Measurements from ENCODE around the gene UCP1. TPM values are rescaled to one million over a fixed set of nuclear protein-coding genes. Genes with fewer than 3 reads are reported as not detected.

UCP1 gene
- total RNA-seq, 3 donors from 2014 or later (not counting 1 experiment from before 2014, with no cell fraction given), result not detected

GRCh38 chr4:140579278-140579677, 10.5 kb upstream of the UCP1 start:
- Histone ChIP-seq H3K9me3 (ENCODE audit: control insufficient read depth, insufficient read depth, low read length) (no peaks in the 10 kb centered on the region), H3K27me3 (ENCODE audit: control insufficient read depth, insufficient read depth, low read length) (peaks cover 7% of the 10 kb centered on the region), H3K27ac (ENCODE audit: low read length) (no peak overlapping the region), H3K4me3 (ENCODE audit: low read length) (no peak overlapping the region), H3K36me3 (ENCODE audit: control insufficient read depth, insufficient read depth, low read length) (no peaks in the 10 kb centered on the region), H3K4me1 (ENCODE audit: control insufficient read depth, insufficient read depth, low read length) (no peaks in the 10 kb centered on the region)
- Mint-ChIP-seq H3K27me3 (ENCODE audit: low read depth in 2 of 2) (peaks cover 27 to 46% of the 10 kb centered on the region in 2 donors), H3K4me1 (no peaks in the 10 kb centered on the region), H3K27ac (no peak overlapping the region), H3K4me3 (no peak overlapping the region), H3K9me3 (no peaks in the 10 kb centered on the region), H3K36me3 (no peaks in the 10 kb centered on the region)
- intact Hi-C loops (cut with micrococcal nuclease), result no loop called here
- 24% methylated on average over 27 of the region's 27 CpGs for WGBS (ENCODE audit: insufficient coverage)
- DNase-seq (no peak), ATAC-seq (no peak)
- TF ChIP-seq CTCF (IDR thresholded peaks at IDR 0.05), result no peak

- Histone ChIP-seq H3K4me3 (ENCODE audit: low read length) (no peak overlapping the region), H3K9me3 (ENCODE audit: control insufficient read depth, insufficient read depth, low read length) (no peaks in the 10 kb centered on the region), H3K27ac (ENCODE audit: low read length) (no peak overlapping the region), H3K27me3 (ENCODE audit: control insufficient read depth, insufficient read depth, low read length) (peaks cover 16% of the 10 kb centered on the region), H3K36me3 (ENCODE audit: control insufficient read depth, insufficient read depth, low read length) (no peaks in the 10 kb centered on the region), H3K4me1 (ENCODE audit: control insufficient read depth, insufficient read depth, low read length) (no peaks in the 10 kb centered on the region)
- H3K27me3 Mint-ChIP-seq (ENCODE audit: low read depth in 2 of 2), result peaks cover 42 to 64% of the 10 kb centered on the region in 2 donors
- no peak overlapping the region for H3K27ac Mint-ChIP-seq
- DNase-seq (no peak), ATAC-seq (no peak)
- TF ChIP-seq CTCF (IDR thresholded peaks at IDR 0.05), result no peak
- no peaks in the 10 kb centered on the region for H3K4me1 Mint-ChIP-seq
- 84% methylated on average over 4 of the region's 4 CpGs for WGBS (ENCODE audit: insufficient coverage)
- H3K4me3 Mint-ChIP-seq, result no peak overlapping the region
- intact Hi-C loops (cut with micrococcal nuclease), result no loop called here
- H3K9me3 Mint-ChIP-seq, result no peaks in the 10 kb centered on the region
- no peaks in the 10 kb centered on the region for H3K36me3 Mint-ChIP-seq
Observed at GRCh38 chr4:140575489-140575888, 6.7 kb upstream of the UCP1 start.

GRCh38 chr4:140571620-140572019, 2.9 kb upstream of the UCP1 start:
- Mint-ChIP-seq H3K9me3 (no peaks in the 10 kb centered on the region), H3K36me3 (no peaks in the 10 kb centered on the region), H3K4me3 (no peak overlapping the region), H3K4me1 (peaks cover 5 to 16% of the 10 kb centered on the region in 2 donors), H3K27me3 (ENCODE audit: low read depth in 2 of 2) (peaks cover 46% of the 10 kb centered on the region in 2 donors), H3K27ac (no peak overlapping the region)
- TF ChIP-seq CTCF (IDR thresholded peaks at IDR 0.05), result no peak
- no peaks in the 10 kb centered on the region for H3K36me3 ChIP-seq (ENCODE audit: control insufficient read depth, insufficient read depth, low read length)
- no peaks in the 10 kb centered on the region for H3K9me3 ChIP-seq (ENCODE audit: control insufficient read depth, insufficient read depth, low read length)
- H3K27me3 ChIP-seq (ENCODE audit: control insufficient read depth, insufficient read depth, low read length), result peaks cover 45% of the 10 kb centered on the region
- no CpG with 5 or more reads among the region's 2 CpGs for whole genome bisulfite sequencing (ENCODE audit: insufficient coverage)
- DNase-seq (no peak), ATAC-seq (no peak)
- H3K4me1 ChIP-seq (ENCODE audit: control insufficient read depth, insufficient read depth, low read length), result peaks cover 18% of the 10 kb centered on the region
- H3K4me3 ChIP-seq (ENCODE audit: low read length), result no peak overlapping the region
- H3K27ac ChIP-seq (ENCODE audit: low read length), result no peak overlapping the region
- intact Hi-C loops (cut with micrococcal nuclease), result no loop called here

- peaks cover 18% of the 10 kb centered on the region for H3K4me1 ChIP-seq (ENCODE audit: control insufficient read depth, insufficient read depth, low read length)
- no peaks in the 10 kb centered on the region for H3K36me3 ChIP-seq (ENCODE audit: control insufficient read depth, insufficient read depth, low read length)
- no peak overlapping the region for H3K4me3 ChIP-seq (ENCODE audit: low read length)
- Mint-ChIP-seq H3K36me3 (no peaks in the 10 kb centered on the region), H3K9me3 (no peaks in the 10 kb centered on the region), H3K27me3 (ENCODE audit: low read depth in 2 of 2) (peaks cover 37 to 41% of the 10 kb centered on the region in 2 donors), H3K27ac (no peak overlapping the region), H3K4me3 (peak overlapping the region; percentile 78), H3K4me1 (peaks cover 5 to 16% of the 10 kb centered on the region in 2 donors)
- WGBS (ENCODE audit: insufficient coverage), result 44% methylated on average over 7 of the region's 7 CpGs
- peaks cover 62% of the 10 kb centered on the region for H3K27me3 ChIP-seq (ENCODE audit: control insufficient read depth, insufficient read depth, low read length)
- ATAC-seq, result no peak
- no peak overlapping the region for H3K27ac ChIP-seq (ENCODE audit: low read length)
- intact Hi-C loops (cut with micrococcal nuclease), result no loop called here
- DNase-seq, result no peak
- H3K9me3 ChIP-seq (ENCODE audit: control insufficient read depth, insufficient read depth, low read length), result no peaks in the 10 kb centered on the region
- no peak for TF ChIP-seq CTCF (IDR thresholded peaks at IDR 0.05)
Observed at GRCh38 chr4:140569307-140569638, 512 bp upstream of the UCP1 start.
